CD4-positive, CD25-positive, alpha-beta regulatory T cell (primary cell): Measurements from ENCODE around the gene CARNS1. TPM values are rescaled to one million over a fixed set of nuclear protein-coding genes. Genes with fewer than 3 reads are reported as not detected.

Experiments
- ATAC-seq, 2 donors: fragments of 150-1000 bp; cut with Tn5 transposase; one replicate each; pipeline ENCODE4 v1.10.0; 2021; ENCODE audit warnings: low read depth in 2 of 2, moderate number of reproducible peaks in 2 of 2, moderate library complexity in 1 of 2
- DNase-seq, 3 donors: peaks; one replicate each; pipeline versions ENCODE4 v3.0.0 to v3.0.0-alpha.2; 2012 to 2022; ENCODE audit warnings: mixed read lengths in 1 of 3
- H3K27ac ChIP-seq: one replicate; pipeline ENCODE4 v1.7.0; 2013; ENCODE audit warnings: mild to moderate bottlenecking, low read length; ENCODE audit not compliant: insufficient read depth, poor library complexity, severe bottlenecking
- H3K27me3 ChIP-seq: one replicate; pipeline ENCODE4 v1.7.0; 2013; ENCODE audit warnings: low read length; ENCODE audit not compliant: control insufficient read depth, insufficient read depth
- H3K36me3 ChIP-seq: one replicate; pipeline ENCODE4 v1.7.0; 2013; ENCODE audit warnings: mild to moderate bottlenecking, low read length, moderate library complexity; ENCODE audit not compliant: control insufficient read depth, insufficient read depth
- H3K4me1 ChIP-seq: 2 replicates; pipeline ENCODE4 v1.7.0; 2013; ENCODE audit warnings: mild to moderate bottlenecking, low read length; ENCODE audit not compliant: insufficient read depth, control insufficient read depth, poor library complexity, severe bottlenecking
- H3K4me3 ChIP-seq: one replicate; pipeline ENCODE4 v1.7.0; 2013; ENCODE audit warnings: low read depth, mild to moderate bottlenecking, low read length, moderate library complexity
- H3K9me3 ChIP-seq, 2 experiments: 1 replicate in 1 of 2; 2 replicates in 1 of 2; pipeline ENCODE4 v1.7.0; 2013; ENCODE audit warnings: low read length in 2 of 2, mild to moderate bottlenecking in 1 of 2, moderate library complexity in 1 of 2; ENCODE audit not compliant: control insufficient read depth in 2 of 2
- H3K27ac Mint-ChIP-seq, 3 donors: one replicate each; pipeline ENCODE4 v1.8.0; 2020 to 2022; ENCODE audit warnings: mild to moderate bottlenecking in 3 of 3, mixed read lengths in 3 of 3, moderate library complexity in 2 of 3
- H3K27me3 Mint-ChIP-seq: one replicate; pipeline ENCODE4 v1.8.0; 2022; ENCODE audit warnings: mild to moderate bottlenecking, mixed read lengths
- H3K36me3 Mint-ChIP-seq: one replicate; pipeline ENCODE4 v1.8.0; 2020; ENCODE audit warnings: mixed read lengths
- H3K4me1 Mint-ChIP-seq, 4 donors: one replicate each; pipeline ENCODE4 v1.8.0; 2020 to 2022; ENCODE audit warnings: mixed read lengths in 4 of 4, mild to moderate bottlenecking in 1 of 4
- H3K4me3 Mint-ChIP-seq, 4 donors: one replicate each; pipeline ENCODE4 v1.8.0; 2020 to 2022; ENCODE audit warnings: mild to moderate bottlenecking in 4 of 4, mixed read lengths in 4 of 4, moderate library complexity in 3 of 4
- H3K9me3 Mint-ChIP-seq, 7 donors: one replicate each; pipeline ENCODE4 v1.8.0; 2020 to 2022; ENCODE audit warnings: mixed read lengths in 7 of 7, mild to moderate bottlenecking in 3 of 7, moderate library complexity in 2 of 7
- polyA plus RNA-seq, 4 donors: library from polyadenylated mRNA; unstranded; fragments of 300-500 nt; fragmentation: Illumina TruSeq; gene quantifications; one replicate each; pipeline ENCODE4 v1.2.3, GENCODE V29; 2021
- total RNA-seq: library from RNA; stranded (reverse); gene quantifications from one replicate; pipeline ENCODE4 v1.2.3, GENCODE V29; 2022

Gene CARNS1
- total and polyA plus RNA-seq, 5 donors from 2014 or later: 0.63 to 7.8 (median 1.3) TPM

GRCh38 chr11:67379061-67380058 is 36.1 kb upstream of the CARNS1 start:
- Mint-ChIP-seq H3K27ac (peak overlapping the region in 1 of 3 donors; percentile 38), H3K4me1 (peaks cover 0 to 17% (median 6%) of the 10 kb centered on the region in 4 donors), H3K4me3 (no peak overlapping the region), H3K27me3 (peaks cover 30% of the 10 kb centered on the region), H3K36me3 (no peaks in the 10 kb centered on the region), H3K9me3 (peaks cover 0 to 2% (median 0%) of the 10 kb centered on the region in 7 donors)
- no peak overlapping the region for H3K4me3 ChIP-seq
- ATAC-seq (no peak), DNase-seq (no peak)
- H3K9me3 ChIP-seq: no peaks in the 10 kb centered on the region
- H3K36me3 ChIP-seq: no peaks in the 10 kb centered on the region
- no peaks in the 10 kb centered on the region for H3K27me3 ChIP-seq
- H3K27ac ChIP-seq: no peak overlapping the region
- H3K4me1 ChIP-seq: peaks cover 10% of the 10 kb centered on the region

GRCh38 chr11:67381244-67381972 is 34.1 kb upstream of the CARNS1 start:
- DNase-seq (no peak), ATAC-seq (no peak)
- Histone ChIP-seq H3K27ac (no peak overlapping the region), H3K27me3 (no peaks in the 10 kb centered on the region), H3K4me1 (no peaks in the 10 kb centered on the region), H3K36me3 (no peaks in the 10 kb centered on the region), H3K4me3 (no peak overlapping the region), H3K9me3 (no peaks in the 10 kb centered on the region)
- Mint-ChIP-seq H3K4me1 (peaks cover 0 to 9% (median 4%) of the 10 kb centered on the region in 4 donors), H3K27me3 (peaks cover 27% of the 10 kb centered on the region), H3K9me3 (no peaks in the 10 kb centered on the region), H3K27ac (peak overlapping the region in 1 of 3 donors; percentile 17), H3K36me3 (no peaks in the 10 kb centered on the region), H3K4me3 (no peak overlapping the region)

GRCh38 chr11:67382276-67383136 is 33.0 kb upstream of the CARNS1 start:
- H3K4me1 Mint-ChIP-seq: peaks cover 0 to 10% (median 4%) of the 10 kb centered on the region in 4 donors
- Histone ChIP-seq H3K4me1 (no peaks in the 10 kb centered on the region), H3K36me3 (no peaks in the 10 kb centered on the region), H3K4me3 (no peak overlapping the region), H3K27me3 (no peaks in the 10 kb centered on the region), H3K9me3 (no peaks in the 10 kb centered on the region), H3K27ac (no peak overlapping the region)
- peak overlapping the region; percentile 34 to 66 (median 59) for H3K27ac Mint-ChIP-seq
- H3K36me3 Mint-ChIP-seq: no peaks in the 10 kb centered on the region
- peak; percentile 74 to 83 (median 83) for DNase-seq
- no peaks in the 10 kb centered on the region for H3K9me3 Mint-ChIP-seq
- peaks cover 23% of the 10 kb centered on the region for H3K27me3 Mint-ChIP-seq
- ATAC-seq: peak; percentile 82 to 90
- peak overlapping the region in 1 of 4 donors; percentile 23 for H3K4me3 Mint-ChIP-seq

GRCh38 chr11:67384851-67385366 is 30.6 kb upstream of the CARNS1 start:
- Histone ChIP-seq H3K4me3 (no peak overlapping the region), H3K36me3 (no peaks in the 10 kb centered on the region), H3K4me1 (no peaks in the 10 kb centered on the region), H3K9me3 (no peaks in the 10 kb centered on the region), H3K27ac (no peak overlapping the region), H3K27me3 (no peaks in the 10 kb centered on the region)
- no peak for ATAC-seq
- no peak overlapping the region for H3K4me3 Mint-ChIP-seq
- peaks cover 3% of the 10 kb centered on the region for H3K36me3 Mint-ChIP-seq
- DNase-seq: no peak
- H3K9me3 Mint-ChIP-seq: no peaks in the 10 kb centered on the region
- H3K27ac Mint-ChIP-seq: no peak overlapping the region
- peaks cover 0 to 22% (median 11%) of the 10 kb centered on the region in 4 donors for H3K4me1 Mint-ChIP-seq
- peaks cover 18% of the 10 kb centered on the region for H3K27me3 Mint-ChIP-seq

- H3K27ac ChIP-seq: no peak overlapping the region
- no peak overlapping the region for H3K4me3 Mint-ChIP-seq
- no peaks in the 10 kb centered on the region for H3K9me3 Mint-ChIP-seq
- H3K4me1 Mint-ChIP-seq: peaks cover 0 to 31% (median 14%) of the 10 kb centered on the region in 4 donors
- H3K4me3 ChIP-seq: no peak overlapping the region
- H3K27me3 Mint-ChIP-seq: peaks cover 18% of the 10 kb centered on the region
- no peaks in the 10 kb centered on the region for H3K27me3 ChIP-seq
- DNase-seq (no peak), ATAC-seq (no peak)
- H3K36me3 Mint-ChIP-seq: peaks cover 3% of the 10 kb centered on the region
- H3K4me1 ChIP-seq: peaks cover 10% of the 10 kb centered on the region
- H3K9me3 ChIP-seq: no peaks in the 10 kb centered on the region
- no peaks in the 10 kb centered on the region for H3K36me3 ChIP-seq
- no peak overlapping the region for H3K27ac Mint-ChIP-seq
These were observed 28.4 kb upstream of the CARNS1 start for GRCh38 chr11:67387069-67387468.

- Histone ChIP-seq H3K27ac (no peak overlapping the region), H3K27me3 (no peaks in the 10 kb centered on the region), H3K36me3 (no peaks in the 10 kb centered on the region), H3K9me3 (no peaks in the 10 kb centered on the region), H3K4me3 (no peak overlapping the region), H3K4me1 (peaks cover 14% of the 10 kb centered on the region)
- no peak for ATAC-seq
- H3K9me3 Mint-ChIP-seq: no peaks in the 10 kb centered on the region
- DNase-seq: no peak
- peaks cover 3% of the 10 kb centered on the region for H3K36me3 Mint-ChIP-seq
- no peak overlapping the region for H3K4me3 Mint-ChIP-seq
- H3K4me1 Mint-ChIP-seq: peaks cover 0 to 32% (median 12%) of the 10 kb centered on the region in 4 donors
- H3K27me3 Mint-ChIP-seq: peaks cover 15% of the 10 kb centered on the region
- H3K27ac Mint-ChIP-seq: no peak overlapping the region
These were observed 28.0 kb upstream of the CARNS1 start for GRCh38 chr11:67387518-67387917.

- Mint-ChIP-seq H3K36me3 (peaks cover 3% of the 10 kb centered on the region), H3K9me3 (no peaks in the 10 kb centered on the region), H3K27ac (peak overlapping the region; percentile 13 to 99 (median 83)), H3K27me3 (peaks cover 8% of the 10 kb centered on the region), H3K4me3 (peak overlapping the region; percentile 80 to 91 (median 85)), H3K4me1 (peaks cover 0 to 43% (median 14%) of the 10 kb centered on the region in 4 donors)
- peaks cover 3% of the 10 kb centered on the region for H3K36me3 ChIP-seq
- no peaks in the 10 kb centered on the region for H3K27me3 ChIP-seq
- H3K9me3 ChIP-seq: no peaks in the 10 kb centered on the region
- DNase-seq (peak in 2 of 3 donors; percentile 55 to 64), ATAC-seq (peak; percentile 38 to 47)
- no peak overlapping the region for H3K4me3 ChIP-seq
- H3K4me1 ChIP-seq: peaks cover 20% of the 10 kb centered on the region
- H3K27ac ChIP-seq: no peak overlapping the region
These were observed 26.0 kb upstream of the CARNS1 start for GRCh38 chr11:67389477-67389876.
